Measurements from ENCODE around the gene IL3. TPM values are rescaled to one million over a fixed set of nuclear protein-coding genes. Genes with fewer than 3 reads are reported as not detected.

The IL3 gene
- total RNA-seq, 4 donors from 2014 or later = not detected

- Histone ChIP-seq H3K4me3 (replicated peaks in 1 of 3) (no peak overlapping the region), H3K27ac (no peak overlapping the region), H3K4me1 (no peaks in the 10 kb centered on the region), H3K36me3 (no peaks in the 10 kb centered on the region), H3K9me3 (no peaks in the 10 kb centered on the region), H3K27me3 (no peaks in the 10 kb centered on the region)
- intact Hi-C loops (cut with DNase I) = no loop called here
- DNase-seq = no peak
- no peak for TF ChIP-seq CTCF (IDR thresholded peaks at IDR 0.05)
- no peak for TF ChIP-seq POLR2A (IDR thresholded peaks at IDR 0.05)
- 89 to 92% methylated on average over 3 of the region's 3 CpGs for WGBS, 2 donors
These were observed 36.4 kb downstream of the IL3 start for GRCh38 chr5:132096904-132097303.

DNA sequence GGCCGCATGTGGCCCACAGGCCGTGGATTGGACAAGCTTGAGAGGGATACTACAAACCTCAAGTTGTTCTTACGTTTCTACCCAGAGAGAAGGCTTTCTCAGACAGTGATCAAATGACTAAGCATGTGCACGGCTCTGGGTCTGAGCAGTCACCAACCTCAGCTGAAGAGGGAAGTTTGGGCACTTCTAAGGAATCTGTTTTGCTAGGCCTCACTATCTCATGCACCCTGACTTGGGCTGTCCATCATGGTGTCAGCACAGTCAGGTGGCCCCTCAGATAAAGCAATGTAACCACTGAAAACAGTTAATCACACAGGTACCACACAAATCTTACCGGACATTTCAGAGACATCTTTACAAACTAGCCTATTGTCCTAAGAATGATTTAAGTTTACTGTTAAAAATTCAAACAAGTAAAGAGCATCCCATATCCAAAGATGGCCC is 37.7 kb downstream of the IL3 start:
- 66 to 77% methylated on average over 5 of the region's 5 CpGs for WGBS, 2 donors
- no peaks in the 10 kb centered on the region for H3K9me3 ChIP-seq
- H3K27me3 ChIP-seq = no peaks in the 10 kb centered on the region
- TF ChIP-seq CTCF (IDR thresholded peaks at IDR 0.05) (no peak), POLR2A (IDR thresholded peaks at IDR 0.05) (no peak)
- DNase-seq = no peak
- H3K36me3 ChIP-seq = no peaks in the 10 kb centered on the region
- peaks cover 1 to 3% of the 10 kb centered on the region in 2 donors for H3K4me1 ChIP-seq
- intact Hi-C loops (cut with DNase I) = no loop called here
- no peak overlapping the region for H3K27ac ChIP-seq
- H3K4me3 ChIP-seq (replicated peaks in 1 of 3) = no peak overlapping the region

DNA sequence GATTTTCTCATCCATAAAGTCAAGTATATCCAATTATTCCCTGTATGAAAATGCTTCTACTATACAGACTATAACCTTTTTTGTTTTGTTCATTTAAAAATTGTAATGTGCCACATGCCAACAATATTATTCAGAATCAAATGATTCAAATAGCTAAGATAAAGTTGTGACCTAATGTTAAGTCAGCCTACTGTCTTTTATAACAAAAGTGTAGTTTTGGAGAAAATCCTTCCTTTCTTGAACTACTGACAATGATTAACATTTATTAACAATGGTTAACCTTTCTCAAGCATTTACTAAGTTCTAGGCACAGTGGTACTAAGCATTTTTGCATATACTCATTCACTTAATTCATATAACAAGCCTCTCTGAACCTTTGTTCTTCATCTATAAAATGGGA is 38.2 kb downstream of the IL3 start:
- Histone ChIP-seq H3K4me3 (replicated peaks in 1 of 3) (no peak overlapping the region), H3K27me3 (no peaks in the 10 kb centered on the region), H3K36me3 (no peaks in the 10 kb centered on the region), H3K4me1 (peaks cover 4 to 8% of the 10 kb centered on the region in 2 donors), H3K27ac (no peak overlapping the region), H3K9me3 (no peaks in the 10 kb centered on the region)
- no peak for DNase-seq
- intact Hi-C loops (cut with DNase I) = no loop called here
- TF ChIP-seq POLR2A (IDR thresholded peaks at IDR 0.05) (no peak), CTCF (IDR thresholded peaks at IDR 0.05) (no peak)

- Histone ChIP-seq H3K4me1 (peaks cover 4 to 14% of the 10 kb centered on the region in 2 donors), H3K27me3 (no peaks in the 10 kb centered on the region), H3K9me3 (no peaks in the 10 kb centered on the region), H3K36me3 (no peaks in the 10 kb centered on the region), H3K4me3 (replicated peaks in 1 of 3) (no peak overlapping the region), H3K27ac (no peak overlapping the region)
- TF ChIP-seq CTCF (IDR thresholded peaks at IDR 0.05) (no peak), POLR2A (IDR thresholded peaks at IDR 0.05) (no peak)
- intact Hi-C loops (cut with DNase I) = no loop called here
- DNase-seq = no peak
- WGBS, 2 donors = 66 to 67% methylated on average over 5 of the region's 5 CpGs
These were observed 38.8 kb downstream of the IL3 start for GRCh38 chr5:132099076-132099748.

GRCh38 chr5:132099905-132100304 is 39.5 kb downstream of the IL3 start:
- DNase-seq = no peak
- intact Hi-C loops (cut with DNase I) = no loop called here
- no peaks in the 10 kb centered on the region for H3K27me3 ChIP-seq
- H3K36me3 ChIP-seq = no peaks in the 10 kb centered on the region
- H3K27ac ChIP-seq = no peak overlapping the region
- no peak overlapping the region for H3K4me3 ChIP-seq (replicated peaks in 1 of 3)
- no peaks in the 10 kb centered on the region for H3K9me3 ChIP-seq
- peaks cover 4 to 14% of the 10 kb centered on the region in 2 donors for H3K4me1 ChIP-seq
- TF ChIP-seq CTCF (IDR thresholded peaks at IDR 0.05) = no peak
- TF ChIP-seq POLR2A (IDR thresholded peaks at IDR 0.05) = no peak
- 82 to 84% methylated on average over 3 of the region's 3 CpGs for WGBS, 2 donors

Measured in thyroid gland (tissue), 4 donors.